GOT3 (cell line): ENCODE data around the gene CLIC5.

Source experiments
- DNase-seq: peaks from one replicate; lab custom pipeline; 2025; ENCODE audit warnings: mixed read lengths; lab: John Stamatoyannopoulos, UW

Gene CLIC5

GRCh38 chr6:45895569-45895968 lies 120.1 kb downstream of the CLIC5 start:
- no peak for DNase-seq

GRCh38 chr6:45892696-45893245 lies 122.9 kb downstream of the CLIC5 start:
- no peak for DNase-seq

GRCh38 chr6:45892196-45892595 lies 123.5 kb downstream of the CLIC5 start:
- DNase-seq, result no peak

GRCh38 chr6:45886776-45887175 lies 128.9 kb downstream of the CLIC5 start:
- no peak for DNase-seq

- no peak for DNase-seq
These were observed 131.3 kb downstream of the CLIC5 start for GRCh38 chr6:45884336-45884735.

- no peak for DNase-seq
These were observed 133.0 kb downstream of the CLIC5 start for GRCh38 chr6:45882671-45883070.

- DNase-seq, result no peak
These were observed 133.8 kb downstream of the CLIC5 start for GRCh38 chr6:45881705-45882467.

GRCh38 chr6:45880676-45881075 lies 135.0 kb downstream of the CLIC5 start:
- no peak for DNase-seq

- no peak for DNase-seq
These were observed 135.5 kb downstream of the CLIC5 start for GRCh38 chr6:45880159-45880558.

- DNase-seq, result no peak
These were observed 137.6 kb downstream of the CLIC5 start for GRCh38 chr6:45877970-45878590.

- DNase-seq, result no peak
These were observed 142.8 kb downstream of the CLIC5 start for GRCh38 chr6:45872827-45873365.

- DNase-seq, result no peak
These were observed 145.1 kb downstream of the CLIC5 start for GRCh38 chr6:45870531-45870930.

- DNase-seq, result no peak
These were observed 151.0 kb downstream of the CLIC5 start for GRCh38 chr6:45864651-45865050.

- DNase-seq, result no peak
These were observed 157.0 kb downstream of the CLIC5 start for GRCh38 chr6:45858691-45859090.

GRCh38 chr6:45857827-45858226 lies 157.8 kb downstream of the CLIC5 start:
- no peak for DNase-seq

- no peak for DNase-seq
These were observed 159.8 kb downstream of the CLIC5 start for GRCh38 chr6:45855642-45856394.

- no peak for DNase-seq
These were observed 161.4 kb downstream of the CLIC5 start for GRCh38 chr6:45854149-45854742.

GRCh38 chr6:45851034-45851400 lies 164.6 kb downstream of the CLIC5 start:
- DNase-seq, result no peak

- DNase-seq, result no peak
These were observed 165.2 kb downstream of the CLIC5 start for GRCh38 chr6:45850378-45851033.

GRCh38 chr6:45845567-45845966 lies 170.1 kb downstream of the CLIC5 start:
- no peak for DNase-seq

GRCh38 chr6:45844986-45845385 lies 170.7 kb downstream of the CLIC5 start:
- DNase-seq, result no peak
